GM18867 (cell line): ENCODE data around the gene ANAPC7.
"Not testable (repeated sequence)": the region's sequence is repeated elsewhere in the genome, so short reads cannot be mapped to it uniquely, and the experiment has no call there.

Source experiments
- ATAC-seq: cut with Tn5 transposase; IDR thresholded peaks from one replicate; pipeline ENCODE4 v1.9.1; 2021; ENCODE audit warnings: mild to moderate bottlenecking, moderate library complexity; ENCODE audit not compliant: unreplicated experiment

ANAPC7 gene, protein sequence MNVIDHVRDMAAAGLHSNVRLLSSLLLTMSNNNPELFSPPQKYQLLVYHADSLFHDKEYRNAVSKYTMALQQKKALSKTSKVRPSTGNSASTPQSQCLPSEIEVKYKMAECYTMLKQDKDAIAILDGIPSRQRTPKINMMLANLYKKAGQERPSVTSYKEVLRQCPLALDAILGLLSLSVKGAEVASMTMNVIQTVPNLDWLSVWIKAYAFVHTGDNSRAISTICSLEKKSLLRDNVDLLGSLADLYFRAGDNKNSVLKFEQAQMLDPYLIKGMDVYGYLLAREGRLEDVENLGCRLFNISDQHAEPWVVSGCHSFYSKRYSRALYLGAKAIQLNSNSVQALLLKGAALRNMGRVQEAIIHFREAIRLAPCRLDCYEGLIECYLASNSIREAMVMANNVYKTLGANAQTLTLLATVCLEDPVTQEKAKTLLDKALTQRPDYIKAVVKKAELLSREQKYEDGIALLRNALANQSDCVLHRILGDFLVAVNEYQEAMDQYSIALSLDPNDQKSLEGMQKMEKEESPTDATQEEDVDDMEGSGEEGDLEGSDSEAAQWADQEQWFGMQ

DNA sequence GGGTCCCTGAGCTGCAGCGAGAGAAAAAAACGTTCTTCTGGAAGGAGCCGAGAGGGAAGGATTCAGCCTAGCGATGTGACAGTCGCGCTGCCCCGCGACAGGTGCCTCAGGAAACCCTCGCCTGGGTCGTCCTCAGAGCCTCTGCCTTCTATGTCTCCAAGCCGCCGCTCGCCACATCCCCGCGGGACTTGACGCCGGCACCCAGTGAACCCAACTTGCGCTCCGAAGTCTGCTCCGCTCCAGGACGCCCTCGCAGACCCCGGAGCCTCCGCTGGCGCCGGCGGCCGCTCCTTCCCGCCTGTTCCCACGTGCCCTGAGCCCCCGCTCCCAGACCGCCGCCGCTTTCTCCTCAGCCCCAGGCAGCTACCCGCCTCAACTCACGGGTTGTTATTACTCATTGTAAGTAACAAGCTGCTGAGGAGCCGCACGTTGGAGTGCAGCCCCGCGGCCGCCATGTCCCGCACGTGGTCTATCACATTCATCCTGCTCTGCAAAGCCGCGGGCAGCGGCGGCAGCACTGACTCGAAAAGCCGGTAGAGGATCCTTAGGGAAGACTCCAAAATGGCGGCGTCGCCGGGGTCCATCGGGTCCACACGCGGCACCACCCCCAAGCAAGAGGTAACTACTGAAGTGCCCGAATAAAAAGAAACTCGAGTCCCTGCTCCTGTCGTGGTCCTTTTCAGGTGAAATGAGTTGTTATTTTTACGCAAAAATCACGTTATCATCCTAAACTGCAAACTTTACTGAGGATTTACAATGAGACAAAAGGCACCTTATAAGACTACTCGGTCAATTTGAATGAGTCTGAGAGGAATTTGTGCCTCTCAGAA lies at the start of gene ANAPC7:
Gene ANAPC7, minus strand, starts transcription at position 563 of the 830 bp plus-strand sequence. Its CDS starts 81 bp downstream, at position 482.
- ATAC-seq, result peak; percentile 77

DNA sequence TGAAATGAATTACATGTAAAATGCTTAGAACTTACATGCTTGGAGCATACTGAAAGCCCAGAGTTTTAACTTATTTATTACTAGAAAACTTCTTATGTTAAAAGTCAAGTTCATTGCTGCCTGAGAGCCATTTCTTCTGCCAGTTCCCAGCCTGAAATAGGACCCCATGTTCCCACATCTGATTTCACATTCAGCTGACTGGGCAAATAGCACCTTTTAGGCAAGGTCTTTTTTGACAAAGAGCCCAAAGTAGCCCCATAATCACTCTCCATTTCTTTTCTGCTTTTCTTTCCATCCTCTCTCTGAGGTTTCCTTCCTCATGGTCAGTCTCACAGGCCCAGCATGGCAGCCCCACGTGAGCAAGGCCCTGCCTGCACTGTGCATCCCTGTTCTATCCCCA lies 47.8 kb upstream of the ANAPC7 start:
- ATAC-seq, result no peak

DNA sequence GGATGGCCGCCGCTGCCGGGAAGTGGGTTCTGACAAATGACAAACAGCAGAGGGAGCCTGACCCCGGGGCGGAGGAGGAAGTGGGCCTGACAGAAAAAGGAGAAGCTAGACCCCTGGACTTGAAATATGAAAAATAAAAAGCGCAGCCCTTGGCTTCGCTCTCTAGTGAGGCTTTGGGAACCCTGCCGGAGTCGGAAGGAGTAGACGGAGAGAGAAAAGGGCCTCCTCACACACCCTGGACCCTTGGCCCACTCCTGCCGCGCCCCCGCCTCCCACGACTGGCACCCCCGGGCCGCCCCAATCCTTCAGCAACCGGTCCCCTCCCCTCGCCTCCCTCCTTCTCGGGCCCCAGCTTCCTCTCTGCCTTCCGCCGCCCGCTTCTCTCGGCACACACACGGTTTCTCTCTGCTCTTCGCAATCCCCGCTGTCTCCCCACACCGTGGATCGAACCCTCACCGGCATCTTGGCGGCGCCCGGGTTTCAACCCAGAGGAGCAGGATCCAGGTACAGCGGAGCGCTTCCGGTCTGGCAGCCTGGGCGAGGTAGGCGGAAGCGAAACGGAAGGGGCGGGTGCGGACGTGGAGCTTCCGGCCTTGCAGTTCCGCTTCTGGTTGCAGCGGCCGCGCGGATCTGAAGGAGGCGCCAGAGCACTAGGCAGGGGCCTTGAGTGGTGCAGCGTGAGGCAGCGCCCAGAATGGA lies 46.4 kb upstream of the ANAPC7 start, which contains the start of gene ARPC3:
Gene ARPC3, minus strand, starts transcription at position 539 of the 699 bp plus-strand sequence. Its CDS starts 77 bp downstream, at position 462.
- peak; percentile 92 for ATAC-seq

DNA sequence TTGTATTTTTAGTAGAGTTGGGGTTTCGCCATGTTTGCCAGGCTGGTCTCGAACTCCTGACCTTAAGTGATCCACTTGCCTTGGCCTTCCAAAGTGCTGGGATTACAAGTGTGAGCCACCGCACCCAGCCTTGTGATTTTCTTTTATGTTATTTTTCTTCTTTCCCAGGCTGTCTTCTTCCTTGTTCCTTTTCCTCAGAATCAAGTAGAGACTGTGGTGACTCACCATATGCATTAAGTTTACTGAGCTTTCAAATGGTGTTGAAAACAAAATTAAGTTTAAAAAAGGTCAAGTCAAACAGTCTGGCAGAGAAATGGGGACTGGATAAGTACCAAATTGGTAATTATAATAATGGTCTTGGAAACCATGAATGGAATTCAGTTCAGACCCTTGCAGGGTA lies 40.9 kb upstream of the ANAPC7 start:
- no peak for ATAC-seq

DNA sequence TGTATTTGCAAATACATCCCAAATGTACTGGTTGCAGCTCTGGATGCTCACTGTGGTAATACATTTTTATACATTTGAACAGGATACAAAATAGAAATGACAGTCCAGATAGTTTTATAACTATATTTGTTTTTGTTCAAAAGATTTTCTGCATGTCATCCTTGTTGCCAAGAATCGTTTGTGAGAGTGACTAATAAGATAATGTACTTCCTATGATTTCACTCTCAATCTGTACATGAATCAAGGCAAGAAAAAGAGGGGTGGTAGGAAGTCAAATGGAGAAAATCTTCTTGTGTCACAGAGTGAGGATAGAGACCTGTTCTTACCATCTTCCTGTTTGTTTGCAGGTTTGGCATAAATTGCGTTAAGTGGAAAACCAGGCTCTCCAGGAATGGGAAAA lies 32.7 kb upstream of the ANAPC7 start:
- no peak for ATAC-seq

DNA sequence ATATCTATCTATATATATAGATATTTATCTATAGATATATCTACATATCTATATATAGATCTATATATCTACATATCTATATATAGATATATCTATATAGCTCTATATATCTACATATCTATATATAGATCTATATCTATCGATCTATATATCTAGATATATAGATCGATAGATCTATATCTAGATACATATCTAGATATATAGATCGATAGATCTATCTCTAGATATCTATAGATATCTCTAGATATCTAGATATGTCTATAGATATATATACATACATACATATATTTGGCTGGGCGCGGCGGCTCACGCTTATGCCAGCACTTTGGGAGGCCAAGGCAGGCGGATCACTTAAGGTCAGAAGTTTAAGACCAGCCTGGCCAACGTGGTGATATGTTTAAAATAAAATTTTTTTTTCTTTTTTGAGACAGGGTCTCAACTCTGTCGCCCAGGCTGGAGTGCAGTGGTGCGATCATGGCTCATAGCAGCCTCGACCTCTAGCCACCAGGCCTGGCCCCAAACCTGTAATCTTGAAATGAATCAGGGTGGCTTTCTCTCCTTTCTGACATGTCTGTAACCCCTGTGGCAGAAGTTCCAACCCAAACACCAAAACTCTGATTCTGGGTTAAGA lies 28.6 kb upstream of the ANAPC7 start:
- peak; percentile 24 for ATAC-seq

DNA sequence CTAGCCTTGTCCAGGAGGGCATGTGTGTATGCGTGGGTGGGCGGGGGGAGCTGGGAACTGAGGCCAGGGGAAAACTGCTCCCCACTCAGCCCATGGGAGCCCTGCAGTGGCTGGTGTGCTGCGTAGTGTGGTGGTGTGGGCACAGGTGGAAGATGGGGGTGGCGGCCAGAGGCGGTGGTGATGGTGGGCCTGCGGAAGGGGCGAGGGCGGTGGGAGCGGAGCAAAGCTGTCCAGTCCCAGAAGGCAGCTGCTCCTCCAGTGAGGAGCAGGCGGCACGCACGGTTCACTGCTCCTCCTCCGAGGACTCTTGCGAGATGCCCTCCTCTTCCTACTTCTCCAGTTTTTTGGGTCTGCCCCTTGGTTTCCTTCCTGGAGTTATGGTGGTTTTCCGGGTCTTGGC lies 26.2 kb upstream of the ANAPC7 start:
- ATAC-seq, result not testable (repeated sequence)

DNA sequence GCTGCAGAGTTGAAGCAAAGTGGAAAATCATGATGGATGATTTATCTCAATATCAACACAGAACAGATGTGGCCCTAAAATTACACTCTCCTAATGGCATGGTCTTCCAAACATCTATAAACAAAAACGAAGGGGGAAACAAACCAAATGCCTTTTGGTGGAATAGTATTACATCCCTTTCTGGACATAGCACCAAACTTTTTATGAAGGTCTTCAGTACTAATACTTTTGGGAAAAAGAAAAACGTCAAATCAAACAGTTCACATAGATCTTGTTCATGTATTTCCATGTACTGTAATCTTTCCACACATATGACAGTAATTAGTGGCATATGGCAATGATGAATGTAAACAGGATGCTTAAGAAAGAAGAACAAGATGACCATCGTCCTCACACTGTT lies 22.9 kb upstream of the ANAPC7 start:
- ATAC-seq, result no peak

DNA sequence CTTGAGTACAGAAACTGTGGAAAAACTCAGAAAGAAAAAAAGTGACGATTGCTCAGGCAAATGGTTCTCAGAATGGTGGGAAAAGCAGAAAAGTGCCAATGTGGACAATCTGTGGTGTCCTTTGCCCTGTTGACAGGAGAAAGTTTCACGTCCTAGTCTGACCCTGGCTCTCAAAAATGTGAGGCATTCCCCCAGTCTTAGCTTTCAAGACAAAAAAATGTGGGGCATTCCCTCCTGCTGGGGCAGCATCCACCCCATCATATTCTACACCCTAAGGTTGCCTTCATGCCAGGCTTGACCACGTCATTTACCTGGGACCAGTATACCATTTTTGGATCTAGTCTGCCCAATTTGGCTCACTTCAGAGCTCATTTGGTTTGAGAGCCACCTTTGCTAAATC lies 20.7 kb upstream of the ANAPC7 start:
- ATAC-seq, result no peak

DNA sequence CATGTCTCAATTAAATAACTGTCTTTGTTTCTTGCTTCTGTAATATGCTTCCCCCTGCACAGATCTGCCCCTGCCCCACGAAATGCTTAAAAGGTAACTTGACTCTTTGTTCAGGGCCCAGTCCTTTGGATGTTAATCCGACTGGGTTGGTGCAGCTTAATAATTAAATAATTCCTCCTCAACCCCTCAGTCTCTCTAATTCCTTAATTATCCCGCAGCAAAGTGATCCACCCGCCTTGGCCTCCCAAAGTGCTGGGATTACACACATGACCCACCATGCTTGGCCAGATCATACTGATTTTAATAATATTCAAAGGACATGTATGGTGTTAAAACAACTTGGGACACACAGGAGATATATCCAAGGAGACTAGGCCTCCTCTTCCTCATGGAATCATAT lies 18.2 kb upstream of the ANAPC7 start:
- no peak for ATAC-seq

DNA sequence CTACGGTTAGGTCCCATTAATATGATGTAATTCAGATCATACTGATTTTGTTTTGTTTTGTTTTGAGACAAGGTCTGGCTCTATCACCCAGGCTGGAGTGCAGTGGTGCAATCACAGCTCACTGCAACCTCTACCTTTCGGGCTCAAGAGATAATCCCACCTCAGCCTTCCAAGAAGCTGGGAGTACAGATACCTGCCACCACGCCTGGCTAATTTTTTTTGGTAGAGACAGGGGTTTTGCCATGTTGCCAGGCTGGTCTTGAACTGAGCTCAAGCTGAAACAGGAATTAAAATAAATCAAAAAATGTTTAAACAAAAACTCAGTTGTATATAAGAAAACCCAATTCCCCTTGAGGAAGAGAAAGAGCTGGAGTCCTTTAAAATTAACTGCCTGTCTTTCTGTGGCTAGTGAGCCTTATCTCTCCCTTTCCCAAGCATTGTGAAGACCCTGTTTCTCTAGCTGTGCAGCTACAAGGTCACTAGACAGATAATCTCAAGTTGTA lies 17.7 kb upstream of the ANAPC7 start:
- no peak for ATAC-seq

DNA sequence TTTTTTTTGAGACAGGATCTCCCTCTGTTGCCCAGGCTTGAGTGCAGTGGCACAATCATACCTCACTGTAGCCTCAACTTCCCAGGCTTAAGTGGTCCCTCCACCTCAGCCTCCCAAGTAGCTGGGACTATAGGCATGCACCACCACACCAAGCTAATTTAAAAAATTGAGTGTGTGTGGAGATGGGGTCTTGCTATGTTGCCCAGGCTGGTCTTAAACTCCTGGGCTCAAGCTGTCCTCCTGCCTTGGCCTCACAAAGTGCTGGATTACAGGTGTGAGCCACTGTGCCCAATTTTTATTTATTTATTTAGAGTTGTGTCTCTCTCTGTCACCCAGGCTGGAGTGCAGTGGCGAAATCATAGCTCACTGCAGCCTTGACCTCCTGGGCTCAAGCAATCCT lies 17.1 kb upstream of the ANAPC7 start:
- ATAC-seq, result not testable (repeated sequence)

DNA sequence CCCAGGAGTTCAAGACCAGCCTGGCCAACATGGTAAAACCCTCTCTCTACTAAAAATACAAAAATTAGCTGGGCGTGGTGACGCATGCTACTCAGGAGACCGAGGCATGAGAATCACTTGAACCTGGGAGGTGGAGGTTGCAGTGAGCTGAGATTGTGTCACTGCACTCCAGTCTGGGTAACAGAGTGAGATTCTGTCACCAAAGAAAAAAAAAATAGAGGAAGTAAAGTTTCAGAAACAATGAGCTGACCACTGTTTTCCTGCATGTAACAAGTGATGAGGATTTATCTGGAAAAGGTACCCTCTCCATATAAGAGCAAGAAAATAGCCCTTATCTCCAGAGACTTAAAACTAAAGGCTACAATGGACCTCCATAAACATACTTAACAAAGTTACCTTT lies 13.6 kb upstream of the ANAPC7 start:
- not testable (repeated sequence) for ATAC-seq

DNA sequence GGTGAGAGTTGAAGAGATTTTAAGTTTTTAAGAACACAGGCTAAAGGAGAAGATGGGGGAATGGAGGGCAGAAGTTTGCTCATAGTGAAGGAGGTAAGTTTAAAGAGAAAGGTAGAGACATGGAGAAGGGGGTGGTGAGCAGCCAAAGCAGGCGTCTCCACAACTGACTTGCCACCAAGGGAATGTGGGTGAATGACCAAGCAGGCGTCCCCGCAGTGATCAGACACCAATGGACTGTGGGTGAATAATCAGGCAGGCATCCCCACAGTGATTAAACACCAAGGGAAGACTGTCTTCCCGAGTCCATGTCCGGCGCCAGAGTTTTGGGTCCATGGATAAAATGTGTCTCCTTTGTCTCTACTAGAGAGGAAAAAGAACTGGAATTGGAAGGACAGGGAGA lies 6.6 kb upstream of the ANAPC7 start:
- ATAC-seq, result not testable (repeated sequence)

DNA sequence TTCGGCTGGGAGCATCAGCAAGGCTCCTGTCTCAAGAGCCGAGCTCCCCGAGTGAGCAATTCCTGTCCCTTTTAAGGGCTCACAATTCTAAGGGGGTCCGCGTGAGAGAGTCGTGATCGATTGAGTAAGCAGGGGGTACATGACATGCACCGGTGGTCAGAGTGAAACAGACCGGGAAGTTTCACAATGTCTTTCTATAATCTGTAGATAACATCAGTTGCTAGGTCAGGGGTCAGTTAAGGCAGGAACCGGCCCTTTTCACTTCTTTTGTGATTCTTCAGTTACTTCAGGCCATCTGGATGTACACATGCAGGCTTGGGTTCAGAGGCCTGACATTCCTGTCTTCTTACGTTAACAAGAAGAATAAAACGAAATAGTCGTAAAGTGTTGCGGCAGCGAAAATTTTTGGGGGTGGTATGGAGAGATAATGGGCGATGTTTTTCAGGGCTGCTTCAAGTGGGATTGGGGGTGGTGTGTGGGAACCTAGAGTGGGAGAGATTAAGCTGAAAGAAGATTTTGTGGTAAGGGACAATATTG lies 1.7 kb upstream of the ANAPC7 start:
- not testable (repeated sequence) for ATAC-seq

DNA sequence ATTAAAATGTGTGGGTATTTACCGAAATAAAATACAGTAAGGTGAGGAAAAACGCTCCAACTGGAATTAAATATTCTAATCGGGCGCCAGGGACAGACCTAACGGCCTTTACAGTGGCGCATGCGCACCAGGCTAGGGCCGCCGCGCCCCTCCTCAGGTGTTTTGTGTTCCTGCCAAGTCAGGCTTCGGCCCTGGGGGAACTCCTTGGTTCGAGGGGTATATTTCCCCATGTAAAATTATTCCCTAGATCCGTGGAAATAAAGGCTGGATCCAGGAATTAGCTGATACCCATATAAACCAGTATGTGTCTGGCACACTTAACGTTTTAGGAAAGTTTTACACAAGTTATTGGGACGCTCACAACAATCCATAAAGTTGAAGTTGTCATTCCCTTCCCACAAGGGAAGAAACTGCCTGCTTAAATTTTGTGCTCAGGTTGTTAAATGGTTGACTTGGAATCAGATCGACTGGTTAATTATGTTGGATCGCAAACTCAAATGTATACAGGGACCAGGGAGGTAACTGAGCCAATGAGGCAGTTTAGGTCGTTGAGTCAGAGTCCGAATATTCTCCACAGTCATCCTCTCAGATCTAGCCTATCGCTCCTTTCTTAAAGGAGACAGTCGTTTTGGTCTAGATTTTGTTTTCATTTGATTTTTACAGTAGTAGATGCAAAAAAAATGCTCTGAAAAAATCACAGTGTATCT lies 621 bp upstream of the ANAPC7 start:
- peak; percentile 47 for ATAC-seq

DNA sequence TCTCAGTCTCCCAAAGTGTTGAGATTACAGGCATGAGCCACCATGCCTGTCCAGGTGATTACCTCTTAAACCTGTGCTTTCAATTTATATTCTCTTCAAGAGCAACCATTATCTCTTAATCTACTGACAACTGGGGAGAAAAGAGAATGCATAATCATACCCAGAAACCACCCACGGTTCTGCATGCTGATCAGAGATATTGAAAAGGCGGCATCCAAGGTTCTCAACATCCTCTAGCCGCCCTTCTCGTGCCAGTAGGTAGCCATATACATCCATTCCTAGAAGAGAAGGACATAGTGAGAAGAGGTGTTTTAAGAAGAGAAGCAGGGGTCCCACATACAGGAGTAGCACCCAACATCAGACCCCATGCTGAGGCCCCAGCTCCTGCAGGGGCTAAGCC lies 20.8 kb downstream of the ANAPC7 start:
- no peak for ATAC-seq

DNA sequence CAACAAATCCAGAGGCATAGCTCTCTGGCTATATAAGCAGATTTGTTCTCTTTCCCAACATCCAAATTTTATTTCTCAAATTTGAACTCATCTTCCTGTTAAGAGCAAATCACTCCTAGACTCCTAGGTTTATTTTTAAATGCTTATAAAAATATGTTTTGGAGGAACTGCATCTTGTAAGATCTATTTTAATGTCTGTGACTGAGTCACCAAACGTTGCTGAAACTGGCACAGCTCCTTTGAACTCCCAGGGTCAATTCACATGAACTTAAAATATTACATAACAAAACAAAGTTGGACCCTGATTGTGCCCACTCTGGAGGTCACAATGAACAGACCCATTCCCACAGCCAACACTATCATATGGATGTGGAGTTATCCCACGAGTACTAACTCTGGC lies 23.9 kb downstream of the ANAPC7 start:
- ATAC-seq, result no peak

DNA sequence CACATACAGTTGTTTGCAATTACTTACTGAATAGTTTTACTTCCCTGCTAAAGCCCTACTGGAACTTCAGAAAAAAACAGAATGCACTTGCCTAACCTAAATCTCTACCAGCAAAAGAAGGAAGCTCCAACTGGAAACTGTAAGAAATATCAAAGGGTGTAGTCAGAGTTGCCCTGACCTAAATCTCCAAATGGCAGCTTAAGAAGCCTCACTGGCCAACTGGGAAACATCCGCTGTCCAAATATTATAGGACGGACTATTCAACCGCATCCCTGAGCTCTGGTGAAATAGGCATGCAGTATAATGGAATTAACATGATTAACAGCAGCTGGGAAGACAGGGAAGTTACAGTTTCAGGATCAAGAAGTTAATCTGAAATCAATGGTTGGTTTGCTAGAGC lies 24.3 kb downstream of the ANAPC7 start:
- no peak for ATAC-seq
